NCI-H2227 treated with DMSO at 0.1 percent for 48 hours (cell line): ENCODE measurements around the gene NPIPB6.

ENCODE experiments used
- DNase-seq: peaks from one replicate; lab custom pipeline; 2025; lab: John Stamatoyannopoulos, UW

The NPIPB6 gene

GRCh38 chr16:28324235-28324886 is 38.9 kb downstream of the NPIPB6 start:
- DNase-seq, result no peak

GRCh38 chr16:28321700-28322411 is 41.5 kb downstream of the NPIPB6 start:
- DNase-seq, result no peak

GRCh38 chr16:28320741-28321140 is 42.6 kb downstream of the NPIPB6 start:
- DNase-seq, result no peak

DNA sequence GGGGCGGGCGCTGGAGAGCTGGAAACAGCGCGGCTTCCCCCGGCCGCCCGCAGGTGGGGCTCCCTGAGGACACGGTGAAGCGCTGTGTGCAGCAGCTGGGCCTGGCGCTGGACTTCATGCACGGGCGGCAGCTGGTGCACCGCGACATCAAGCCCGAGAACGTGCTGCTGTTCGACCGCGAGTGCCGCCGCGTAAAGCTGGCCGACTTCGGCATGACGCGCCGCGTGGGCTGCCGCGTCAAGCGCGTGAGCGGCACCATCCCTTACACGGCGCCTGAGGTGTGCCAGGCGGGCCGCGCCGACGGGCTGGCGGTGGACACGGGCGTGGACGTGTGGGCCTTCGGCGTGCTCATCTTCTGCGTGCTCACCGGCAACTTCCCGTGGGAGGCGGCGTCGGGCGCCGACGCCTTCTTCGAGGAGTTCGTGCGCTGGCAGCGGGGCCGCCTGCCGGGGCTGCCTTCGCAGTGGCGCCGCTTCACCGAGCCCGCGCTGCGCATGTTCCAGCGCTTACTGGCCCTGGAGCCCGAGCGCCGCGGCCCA is 43.2 kb downstream of the NPIPB6 start:
- no peak for DNase-seq

DNA sequence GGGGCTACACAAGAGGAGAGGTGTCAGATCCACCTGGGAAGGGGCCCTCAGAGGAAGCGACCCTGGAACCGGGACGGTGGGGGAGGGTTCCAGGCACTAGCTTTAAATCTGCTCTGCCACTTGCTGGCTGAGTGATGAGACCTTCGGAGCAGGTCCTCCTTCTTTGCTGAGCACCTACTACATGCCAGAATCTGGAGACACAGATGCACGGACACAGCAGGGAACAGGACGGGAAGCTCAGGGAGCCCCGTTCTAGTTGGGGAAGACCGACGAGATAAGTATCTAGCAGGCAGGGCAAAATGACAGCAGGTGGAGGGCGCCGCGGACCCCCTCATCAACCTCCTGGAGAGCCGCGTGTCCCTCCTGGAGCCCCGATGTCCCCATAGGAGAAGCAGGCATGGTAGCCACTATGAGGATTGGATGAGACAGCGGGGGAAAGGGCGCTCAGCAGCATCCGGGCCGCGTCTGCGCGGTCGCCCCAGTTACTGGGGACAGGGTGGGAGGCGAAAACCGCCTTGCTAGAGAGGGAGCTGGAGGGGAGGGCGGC is 43.8 kb downstream of the NPIPB6 start:
- no peak for DNase-seq

GRCh38 chr16:28318042-28318744 is 45.1 kb downstream of the NPIPB6 start:
- no peak for DNase-seq

GRCh38 chr16:28317040-28317880 is 46.0 kb downstream of the NPIPB6 start:
- DNase-seq, result no peak

DNA sequence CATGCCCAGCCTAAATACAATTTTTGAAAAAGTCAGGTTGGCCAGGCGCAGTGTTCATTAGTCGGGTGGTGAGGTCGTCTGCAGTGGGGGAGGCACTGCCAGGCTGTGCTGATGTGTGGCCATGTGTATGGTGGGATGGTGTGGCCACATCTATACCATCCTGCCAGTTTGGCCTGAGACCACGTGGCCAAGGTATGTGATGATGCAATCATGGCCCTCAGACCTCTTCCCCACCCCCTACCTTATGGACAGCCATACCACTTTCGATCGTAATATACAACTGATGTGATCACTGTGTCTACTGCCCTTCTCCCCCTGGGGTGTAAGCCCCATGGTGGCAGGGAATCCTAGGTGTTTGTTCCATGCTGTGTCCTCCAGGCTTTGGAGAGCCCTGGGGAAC is 47.3 kb downstream of the NPIPB6 start:
- no peak for DNase-seq

DNA sequence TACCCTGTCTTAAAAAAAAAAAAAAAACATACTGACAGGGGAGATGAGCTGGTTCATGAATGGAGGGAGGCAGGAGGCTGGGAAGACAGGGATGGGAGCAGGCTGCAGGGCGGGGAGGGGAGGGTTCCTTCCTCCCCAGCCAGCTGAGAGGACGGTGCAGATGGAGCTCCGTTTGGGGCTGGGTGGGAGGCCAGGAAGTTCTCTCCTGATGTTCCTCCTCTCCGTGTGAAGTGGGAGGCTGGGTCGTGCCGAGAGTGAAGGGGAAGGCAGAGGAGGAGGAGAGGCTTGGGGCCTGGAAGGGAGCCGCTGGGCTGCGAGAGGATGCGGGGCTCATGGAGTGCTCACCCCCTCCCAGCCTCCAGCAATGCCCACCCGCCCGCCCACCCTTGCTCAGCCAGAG is 49.7 kb downstream of the NPIPB6 start:
- DNase-seq, result no peak

DNA sequence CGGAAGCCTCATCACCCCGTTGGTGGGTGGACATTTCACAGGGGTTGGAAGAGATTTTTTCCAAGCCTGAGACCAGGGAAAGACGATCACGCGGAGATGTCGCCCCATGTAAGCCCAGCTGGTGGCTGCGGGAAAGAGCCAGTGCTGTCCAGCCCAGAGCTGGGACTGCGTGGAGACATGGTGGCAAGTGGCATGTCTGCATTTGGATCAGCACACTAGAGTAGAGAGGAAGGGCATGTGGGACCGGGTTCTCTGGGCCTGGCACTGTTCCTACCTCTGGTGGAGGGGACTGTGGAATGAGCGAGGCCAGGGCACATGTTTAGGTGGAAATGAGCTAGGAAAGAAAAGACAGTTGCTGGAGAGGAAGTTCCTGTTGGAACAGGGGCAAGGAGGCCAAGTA is 51.0 kb downstream of the NPIPB6 start:
- DNase-seq, result no peak

- no peak for DNase-seq
Observed at GRCh38 chr16:28311913-28312312, 51.4 kb downstream of the NPIPB6 start.

DNA sequence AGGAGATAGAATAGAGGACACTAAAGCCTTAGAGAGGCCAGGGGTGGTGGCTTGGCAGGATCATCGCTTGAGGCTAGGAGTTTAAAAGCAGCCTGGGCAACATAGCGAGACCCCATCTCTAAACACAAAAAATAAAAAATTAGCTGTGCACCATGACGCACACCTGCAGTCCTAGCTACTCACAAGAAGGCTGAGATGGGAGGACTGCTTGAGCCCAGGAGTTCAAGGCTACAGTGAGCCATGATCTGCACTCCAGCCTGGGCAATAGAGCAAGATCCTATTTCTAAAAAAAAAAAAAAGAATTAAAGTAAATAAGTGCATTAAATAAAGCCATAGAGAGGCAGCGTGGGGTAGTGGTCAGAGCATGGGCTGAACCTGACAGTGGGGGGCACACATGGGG is 51.9 kb downstream of the NPIPB6 start:
- no peak for DNase-seq

- DNase-seq, result no peak
Observed at GRCh38 chr16:28310796-28311195, 52.5 kb downstream of the NPIPB6 start.

DNA sequence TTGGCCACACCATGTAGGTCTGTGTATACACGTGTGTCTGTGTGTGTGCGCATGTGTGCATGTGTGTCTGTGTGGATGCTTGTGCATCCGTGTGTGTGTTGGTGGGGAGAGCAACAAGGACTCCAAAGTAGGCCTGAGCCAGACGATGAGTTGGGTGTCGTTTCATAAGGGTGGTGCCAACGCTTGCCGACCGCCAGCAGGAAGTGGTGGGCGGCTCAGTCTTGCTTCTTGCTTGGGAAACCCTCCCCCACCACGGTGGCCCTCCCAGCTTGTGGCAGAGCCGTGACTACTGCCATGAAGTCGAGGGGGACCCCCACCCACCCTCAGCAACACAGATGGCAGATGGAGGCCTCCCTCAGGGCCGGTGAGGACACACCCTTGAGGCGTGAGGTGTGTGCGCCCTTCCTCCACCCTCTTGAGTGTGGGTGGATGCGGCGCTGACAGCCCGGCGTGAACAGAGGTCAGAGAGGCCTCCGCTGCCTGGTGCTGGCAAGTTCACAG is 53.4 kb downstream of the NPIPB6 start:
- DNase-seq, result no peak

DNA sequence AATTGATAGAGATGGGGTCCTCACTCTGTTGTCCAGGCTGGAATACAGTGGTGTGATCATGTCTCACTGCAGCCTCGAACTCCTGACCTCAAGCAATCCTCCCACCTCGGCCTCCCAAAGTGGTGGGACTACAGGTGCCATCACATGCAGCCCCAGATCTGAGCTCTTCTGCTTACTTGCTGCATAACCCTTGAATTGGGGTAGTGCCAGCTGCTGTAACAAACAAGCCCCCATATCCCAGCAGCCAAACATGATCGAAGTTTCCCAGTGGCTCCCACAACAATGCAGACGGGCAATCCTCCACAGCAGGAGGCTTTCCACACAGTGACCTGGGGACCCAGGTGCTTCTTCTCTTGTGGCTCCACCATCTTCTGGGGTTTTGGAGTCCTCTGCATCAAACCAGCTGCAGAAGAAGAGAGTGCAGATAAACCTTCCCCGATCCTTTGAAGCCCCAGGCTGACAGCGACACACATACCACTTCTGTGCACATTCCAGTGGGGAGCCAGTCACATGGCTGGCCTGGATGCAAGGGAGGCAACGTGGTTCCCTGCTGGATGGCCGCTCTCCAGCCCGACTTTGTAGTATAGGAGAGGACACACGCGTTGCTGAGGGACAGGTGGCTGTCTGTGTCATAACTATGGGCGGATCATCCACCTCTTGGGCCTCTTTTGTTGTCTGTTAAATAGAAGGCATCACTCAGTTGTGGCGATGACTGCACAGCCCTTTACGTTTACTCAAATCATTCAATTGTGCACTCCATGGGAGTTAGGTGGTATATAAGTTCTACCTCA is 54.3 kb downstream of the NPIPB6 start:
- no peak for DNase-seq

DNA sequence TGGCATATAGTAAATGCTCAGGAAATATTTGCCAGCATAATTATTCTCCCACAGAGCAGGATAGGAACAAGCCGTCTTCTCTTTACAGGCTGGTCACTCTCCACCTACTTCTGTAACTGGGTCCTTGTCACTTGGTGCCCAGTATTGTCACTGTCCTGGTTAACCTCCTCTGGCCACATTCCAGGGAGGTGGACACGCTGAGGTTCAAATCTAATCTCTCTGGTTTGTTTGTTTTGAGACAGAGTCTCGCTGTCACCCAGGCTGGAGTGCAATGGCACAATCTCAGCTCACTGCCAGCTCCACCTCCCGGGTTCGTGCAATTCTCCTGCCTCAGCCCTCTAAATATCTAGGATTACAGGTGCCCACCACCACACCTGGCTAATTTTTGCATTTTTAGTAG is 55.4 kb downstream of the NPIPB6 start:
- no peak for DNase-seq

DNA sequence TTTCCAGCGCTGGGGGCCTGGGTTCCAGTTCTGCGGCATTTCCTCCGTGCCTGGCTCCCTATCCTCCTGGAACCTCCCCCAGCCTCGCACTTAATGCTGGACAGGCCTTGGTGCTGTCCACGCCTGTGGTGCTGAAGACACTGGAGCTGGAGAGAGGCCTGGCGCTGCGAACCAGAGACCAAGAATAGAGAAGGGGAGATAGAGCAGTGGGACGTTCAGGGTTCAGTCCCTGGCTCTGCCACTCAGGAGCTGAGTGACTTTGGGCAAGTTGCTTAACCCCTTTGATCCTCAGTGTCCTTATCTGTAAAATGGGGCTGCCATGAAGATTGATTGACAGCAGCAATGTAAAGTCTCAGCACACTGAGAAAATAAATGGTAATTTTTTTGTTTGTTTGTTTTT is 59.1 kb downstream of the NPIPB6 start:
- DNase-seq, result no peak

DNA sequence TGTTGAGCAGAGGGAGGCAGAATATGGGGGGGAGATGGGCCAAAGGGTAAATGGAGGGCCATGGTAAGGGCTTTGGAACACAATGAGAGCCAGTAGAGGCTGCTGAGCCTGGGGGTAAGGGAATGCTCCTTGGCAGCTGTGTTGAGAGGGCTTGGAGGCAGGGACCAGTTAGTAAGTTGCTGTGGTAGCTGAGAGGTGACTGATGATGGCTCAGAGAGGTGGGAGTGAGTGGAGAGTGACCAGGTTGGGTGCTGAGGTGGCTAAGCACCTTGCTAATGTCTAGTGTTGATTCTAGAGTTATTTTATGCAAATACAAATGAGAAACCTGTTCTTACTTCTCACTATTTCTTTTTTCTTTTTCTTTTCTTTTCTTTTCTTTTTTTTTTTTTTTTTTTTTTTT is 60.2 kb downstream of the NPIPB6 start:
- DNase-seq, result no peak

DNA sequence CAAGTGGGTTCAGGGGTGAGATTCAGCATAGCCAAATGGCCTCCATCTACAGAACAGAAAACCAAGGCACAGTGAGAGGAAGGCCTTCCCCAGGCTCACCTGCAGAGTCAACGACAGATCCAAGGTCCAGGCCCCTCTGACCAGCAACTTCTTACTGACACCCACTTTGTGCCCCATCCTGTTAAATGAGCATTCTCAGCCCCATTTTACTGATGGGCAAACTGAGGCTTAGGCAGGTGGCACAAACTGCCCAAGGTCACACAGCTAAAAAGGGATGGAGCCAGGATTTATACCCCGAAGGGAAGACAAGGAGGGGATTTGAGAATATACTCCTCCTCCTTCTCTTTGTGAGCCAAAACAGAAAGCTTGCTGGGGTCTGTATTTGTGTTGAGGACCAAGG is 61.7 kb downstream of the NPIPB6 start:
- no peak for DNase-seq

DNA sequence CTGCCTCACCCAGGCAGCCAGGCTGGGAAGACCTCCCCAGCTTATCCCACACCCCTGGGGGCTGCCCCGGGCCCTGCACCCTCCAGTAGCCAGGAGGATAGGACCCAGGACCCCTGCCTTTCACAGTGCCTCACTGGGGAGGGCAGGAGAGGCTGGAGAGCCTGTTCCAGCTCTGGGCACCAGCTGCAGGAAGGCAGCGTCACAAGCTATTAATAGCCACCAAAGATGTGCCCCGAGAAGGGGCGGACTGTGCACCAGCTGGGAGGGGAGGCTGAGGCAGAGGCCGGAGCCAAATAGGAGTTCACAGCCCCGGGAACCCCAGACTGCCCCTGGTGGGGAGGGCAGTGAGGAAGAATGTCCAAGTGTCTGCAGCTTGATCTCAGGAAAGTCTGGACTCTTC is 62.2 kb downstream of the NPIPB6 start:
- DNase-seq, result no peak

DNA sequence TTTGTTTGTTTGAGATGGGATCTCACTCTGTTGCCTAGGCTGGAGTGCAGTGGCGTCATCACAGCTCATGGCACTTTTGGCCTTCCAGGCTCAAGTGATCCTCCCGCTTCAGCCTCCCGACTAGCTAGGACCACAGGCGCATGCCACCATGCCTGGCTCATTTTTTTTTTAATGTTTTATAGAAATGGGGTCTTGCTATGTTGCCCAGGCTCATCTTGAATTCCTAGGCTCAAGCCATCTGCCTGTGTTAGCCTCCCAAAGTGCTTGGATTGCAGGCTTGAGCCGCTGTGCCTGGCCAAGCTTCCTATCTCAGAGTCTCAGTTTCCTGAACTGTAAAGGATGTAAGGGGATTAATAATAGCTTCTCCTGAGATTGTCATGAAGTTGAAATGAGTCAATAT is 63.0 kb downstream of the NPIPB6 start:
- no peak for DNase-seq
